Measurements from ENCODE around the gene ENTREP3.
"Not testable (repeated sequence)": the region's sequence is repeated elsewhere in the genome, so short reads cannot be mapped to it uniquely, and the experiment has no call there.

Gene ENTREP3

GRCh38 chr1:155255243-155256007 is at the start of gene ENTREP3:
Gene ENTREP3, minus strand, starts transcription at chr1:155255483. Its CDS starts 606 bp downstream, at chr1:155254877.
- peak; percentile 26 for DNase-seq

GRCh38 chr1:155304558-155305063 is 49.3 kb upstream of the ENTREP3 start:
- peak; percentile 53 for DNase-seq

DNA sequence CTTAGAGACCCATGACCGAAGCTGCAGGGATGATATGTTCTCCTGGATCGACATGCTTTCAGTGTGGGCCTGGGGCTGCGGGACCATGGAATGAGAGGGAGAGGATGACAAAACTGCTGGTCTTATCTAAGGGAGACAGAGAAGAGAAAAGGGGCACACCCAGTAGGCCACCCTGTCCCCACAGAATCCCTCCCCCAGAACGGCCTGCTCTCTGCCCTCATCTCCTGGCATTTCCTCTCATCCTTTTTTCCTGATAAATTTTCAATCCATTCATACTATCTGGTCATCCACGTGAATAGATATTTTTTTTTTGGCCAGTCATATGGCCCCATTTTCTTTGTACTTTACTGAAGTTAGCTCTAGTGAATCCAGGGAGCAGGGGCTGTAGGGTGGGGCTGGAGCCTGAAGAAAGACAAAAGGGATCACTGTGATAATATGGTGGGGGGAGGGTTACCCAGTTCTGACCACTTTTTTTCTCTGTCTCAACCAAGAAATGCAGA is 46.1 kb upstream of the ENTREP3 start, which contains the start of gene PKLR:
Gene PKLR (minus strand): TSS at position 97 of the 500 bp plus-strand sequence. CDS start 43 bp downstream, at position 54.
- no peak for DNase-seq

- no peak for DNase-seq
Measured at GRCh38 chr1:155300553-155301329, 45.5 kb upstream of the ENTREP3 start.

DNA sequence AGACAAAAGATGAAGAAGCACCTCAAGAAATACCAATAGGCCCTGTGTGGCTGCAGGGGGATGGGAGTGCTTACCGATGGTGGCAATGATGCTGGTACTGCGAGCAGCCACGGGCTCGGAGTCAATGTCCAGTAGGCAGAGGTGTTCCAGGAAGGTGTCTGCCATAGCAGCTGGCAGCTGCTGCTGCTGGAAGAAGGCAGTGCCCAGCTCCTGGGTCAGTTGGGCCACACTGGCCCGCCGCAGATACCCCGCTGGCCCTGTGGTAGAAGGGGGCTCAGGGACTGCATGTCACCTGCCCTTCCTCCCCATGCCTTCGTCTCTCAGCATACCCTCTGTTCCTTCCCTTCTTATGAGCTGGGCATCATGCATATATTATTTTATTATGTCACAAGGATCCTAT is 44.7 kb upstream of the ENTREP3 start:
- DNase-seq: no peak

DNA sequence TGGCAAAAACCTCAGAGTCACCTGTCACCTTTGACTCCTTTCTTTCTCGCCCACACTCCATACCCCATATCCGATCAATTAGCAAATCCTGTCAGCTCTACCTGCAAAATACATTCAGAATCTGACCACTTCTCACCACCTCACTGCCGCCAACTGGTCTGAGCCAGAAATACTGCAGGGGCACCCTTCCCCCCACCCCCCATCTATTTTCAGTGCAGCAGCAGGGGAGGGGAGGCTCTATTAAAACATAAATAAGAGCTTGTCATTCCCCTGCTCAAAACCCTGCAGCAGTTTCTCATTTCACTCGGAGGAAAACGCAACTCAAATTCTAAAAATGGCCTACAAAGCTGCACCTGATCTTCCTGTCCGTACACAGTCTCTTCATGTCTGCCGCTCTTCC is 42.1 kb upstream of the ENTREP3 start:
- DNase-seq: no peak

GRCh38 chr1:155296661-155297060 is 41.4 kb upstream of the ENTREP3 start:
- no peak for DNase-seq

GRCh38 chr1:155295942-155296267 is 40.6 kb upstream of the ENTREP3 start:
- DNase-seq: no peak

DNA sequence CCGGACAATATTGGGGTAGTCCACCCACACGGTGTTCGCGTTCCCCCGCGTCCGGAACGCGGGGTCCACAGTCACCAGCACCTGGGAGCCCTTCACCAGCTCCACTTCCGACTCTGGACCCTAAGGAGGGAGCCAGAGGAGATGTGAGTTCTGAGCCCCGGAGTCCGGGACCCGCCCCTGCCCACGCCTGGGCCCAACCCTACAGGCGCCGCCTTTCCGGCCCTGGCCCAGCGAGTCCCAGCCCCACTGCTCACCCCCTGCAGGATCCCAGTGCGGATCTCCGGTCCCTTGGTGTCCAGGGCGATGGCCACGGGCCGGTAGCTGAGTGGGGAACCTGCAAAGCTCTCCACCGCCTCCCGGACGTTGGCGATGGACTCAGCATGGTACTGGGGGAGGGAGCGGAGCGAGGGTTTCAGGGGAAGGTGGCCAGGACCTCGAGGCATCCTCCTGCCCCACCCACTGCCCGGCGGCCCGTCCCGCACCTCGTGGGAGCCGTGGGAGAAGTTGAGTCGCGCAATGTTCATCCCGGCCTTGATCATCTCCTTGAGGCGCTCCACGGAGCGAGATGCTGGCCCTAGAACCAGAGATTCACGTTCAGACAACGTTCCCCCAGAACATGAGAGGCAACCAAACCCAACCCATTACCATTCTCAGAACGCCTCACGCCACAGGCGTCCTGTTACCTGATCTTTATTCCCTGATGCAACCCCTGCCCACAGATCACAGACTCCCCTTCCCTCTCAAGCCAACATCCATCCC is 40.1 kb upstream of the ENTREP3 start:
- DNase-seq: no peak

DNA sequence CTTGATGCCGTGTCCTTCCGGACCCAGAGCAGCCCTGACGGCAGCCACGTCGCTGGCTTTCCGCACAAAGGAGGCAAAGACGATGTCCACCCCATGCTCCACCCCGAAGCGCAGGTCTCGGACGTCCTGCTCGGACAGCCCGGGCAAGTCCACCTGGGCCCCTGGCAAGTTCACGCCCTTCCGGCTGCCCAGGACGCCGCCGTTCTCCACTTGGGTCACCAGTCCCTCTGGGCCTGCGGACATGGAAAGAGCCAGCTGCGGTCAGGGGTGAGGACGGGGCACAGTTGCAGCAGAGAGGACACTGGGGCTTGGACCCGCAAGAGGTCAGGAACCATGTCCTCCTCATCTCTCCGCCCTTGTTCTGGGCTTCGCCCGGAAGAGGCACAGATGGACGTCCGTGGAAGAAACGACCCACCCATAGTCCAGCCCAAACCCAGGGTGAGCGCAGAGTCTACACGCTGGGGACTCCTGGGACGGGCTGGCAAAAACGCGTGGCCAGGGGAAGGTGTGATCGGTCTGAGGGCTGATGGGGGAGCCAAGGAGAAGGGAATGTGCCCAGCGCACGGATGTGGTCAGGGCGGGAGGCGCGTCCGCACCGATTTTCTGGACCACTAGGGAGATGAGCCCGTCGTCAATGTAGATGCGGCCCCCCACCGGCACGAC is 39.4 kb upstream of the ENTREP3 start:
- no peak for DNase-seq

GRCh38 chr1:155293086-155293749 is 37.9 kb upstream of the ENTREP3 start:
- DNase-seq: no peak

DNA sequence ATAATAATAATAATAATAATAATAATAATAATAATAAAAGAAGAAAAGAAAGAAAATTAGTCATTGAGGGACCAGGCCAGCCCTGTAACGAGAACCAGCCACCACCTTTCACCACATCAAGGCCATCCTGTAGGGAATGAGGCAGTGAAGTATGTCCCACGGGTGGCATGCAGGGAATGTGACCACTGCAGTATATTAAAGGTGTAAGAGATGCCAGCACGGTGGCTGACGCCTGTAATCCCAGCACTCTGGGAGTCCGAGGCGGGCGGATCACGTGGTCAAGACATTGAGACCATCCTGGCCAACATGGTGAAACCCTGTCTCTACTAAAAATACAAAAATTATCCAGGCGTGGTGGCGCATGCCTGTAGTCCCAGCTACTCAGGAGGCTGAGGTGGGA is 35.7 kb upstream of the ENTREP3 start:
- not testable (repeated sequence) for DNase-seq

DNA sequence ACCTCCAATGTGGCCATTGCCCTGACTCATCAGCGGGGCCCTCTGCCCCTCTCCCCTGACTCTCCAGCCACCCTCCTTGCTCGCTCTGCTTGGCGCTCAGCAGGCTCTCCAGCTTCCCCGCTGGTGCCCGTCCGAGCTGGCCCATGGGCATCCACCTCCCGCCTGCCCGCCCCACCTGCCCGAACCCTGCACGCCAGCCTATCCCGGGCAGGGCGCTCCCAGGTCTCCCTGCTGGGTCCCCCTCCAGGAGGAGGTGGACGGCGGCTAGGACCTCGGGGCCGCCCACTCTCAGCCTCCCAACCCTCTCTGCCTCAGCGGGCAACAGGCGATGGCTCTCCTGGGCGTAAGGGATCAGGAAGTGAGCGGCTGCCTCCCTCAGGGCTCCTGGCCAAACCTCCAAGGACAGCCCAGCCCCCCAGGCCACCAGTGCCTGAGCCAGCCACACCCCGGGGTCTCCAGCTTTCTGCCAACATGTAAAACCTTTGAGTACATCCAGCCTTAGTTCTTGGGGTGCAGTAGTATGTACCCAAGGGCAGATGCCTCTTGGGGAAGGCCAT is 32.8 kb upstream of the ENTREP3 start:
- no peak for DNase-seq

DNA sequence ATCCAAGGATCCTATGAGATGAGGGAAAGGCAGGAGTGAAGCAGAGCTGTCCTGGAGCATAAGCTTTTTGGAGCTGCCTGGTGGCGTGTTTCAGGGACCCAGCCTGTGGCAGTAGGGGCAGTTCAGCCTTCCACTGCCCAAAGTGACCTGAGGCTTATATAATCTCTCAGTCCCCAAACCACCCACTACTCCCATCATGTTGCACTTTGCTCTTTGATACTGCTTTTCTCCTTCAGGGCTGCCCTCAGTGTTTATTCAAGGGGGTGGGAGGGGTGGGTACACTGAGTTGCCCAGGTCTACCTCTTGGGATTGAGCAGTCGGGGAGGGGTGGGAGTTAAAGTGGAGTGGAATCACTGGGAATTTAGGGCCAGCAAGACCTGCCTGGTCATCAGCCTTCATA is 31.3 kb upstream of the ENTREP3 start:
- no peak for DNase-seq

- DNase-seq: no peak
Measured at GRCh38 chr1:155285631-155286044, 30.4 kb upstream of the ENTREP3 start.

GRCh38 chr1:155285063-155285462 is 29.8 kb upstream of the ENTREP3 start:
- DNase-seq: no peak

GRCh38 chr1:155284476-155284875 is 29.2 kb upstream of the ENTREP3 start:
- no peak for DNase-seq

DNA sequence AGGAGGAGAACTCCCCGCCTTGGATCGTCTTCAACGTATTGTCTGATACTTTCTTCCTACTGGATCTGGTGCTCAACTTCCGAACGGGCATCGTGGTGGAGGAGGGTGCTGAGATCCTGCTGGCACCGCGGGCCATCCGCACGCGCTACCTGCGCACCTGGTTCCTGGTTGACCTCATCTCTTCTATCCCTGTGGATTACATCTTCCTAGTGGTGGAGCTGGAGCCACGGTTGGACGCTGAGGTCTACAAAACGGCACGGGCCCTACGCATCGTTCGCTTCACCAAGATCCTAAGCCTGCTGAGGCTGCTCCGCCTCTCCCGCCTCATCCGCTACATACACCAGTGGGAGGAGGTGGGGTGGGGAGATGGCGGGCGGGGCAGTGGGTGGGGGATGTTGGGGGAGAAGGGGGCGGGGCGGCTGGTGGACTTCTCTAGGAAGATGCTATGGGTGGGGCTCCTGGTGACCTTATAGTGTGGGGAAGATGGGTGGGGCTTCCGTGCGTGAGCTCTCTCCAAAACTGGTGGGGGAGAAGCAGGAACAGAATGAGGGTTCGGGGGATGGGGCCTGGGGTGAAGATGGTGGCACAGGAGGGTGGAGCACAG is 27.3 kb upstream of the ENTREP3 start:
- no peak for DNase-seq

- DNase-seq: no peak
Measured at GRCh38 chr1:155279268-155279667, 24.0 kb upstream of the ENTREP3 start.

DNA sequence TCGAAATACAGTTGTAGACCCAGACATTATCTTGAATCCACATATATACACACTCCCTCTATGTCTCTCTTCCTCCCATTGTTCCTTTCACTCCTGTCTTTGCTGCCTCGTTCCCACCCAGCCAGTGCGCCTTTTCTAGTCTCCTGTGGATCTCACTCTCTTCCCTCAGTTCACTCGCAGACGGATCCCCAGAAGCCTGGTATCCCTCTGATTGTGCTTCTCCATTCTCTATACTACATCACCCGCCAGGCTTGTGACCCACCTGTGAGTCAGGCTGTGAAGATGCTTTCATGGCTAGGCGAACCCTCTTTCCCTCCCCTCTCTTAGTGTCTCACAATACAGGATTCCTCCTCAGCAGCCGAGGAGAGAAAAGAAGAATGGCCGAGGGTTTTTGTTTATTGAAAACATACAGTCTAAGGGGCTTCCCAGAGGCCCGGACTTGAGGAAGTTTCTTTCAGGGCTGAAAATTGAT is 23.4 kb upstream of the ENTREP3 start:
- DNase-seq: no peak

Data from kidney glomerular epithelial cell (primary cell).